Endothelial cell (in vitro differentiated cells): ENCODE results near the gene COL10A1. TPM values are rescaled to one million over a fixed set of nuclear protein-coding genes. Genes with fewer than 3 reads are reported as not detected.

ENCODE experiments used
- DNase-seq: peaks from one replicate; pipeline ENCODE4 v3.0.0; 2021; ENCODE audit warnings: low spot score
- H3K27ac Mint-ChIP-seq: one replicate; pipeline ENCODE4 v1.8.0; 2021; ENCODE audit warnings: mixed read lengths, inconsistent platforms; ENCODE audit not compliant: unreplicated experiment
- H3K27me3 Mint-ChIP-seq: one replicate; pipeline ENCODE4 v1.8.0; 2021; ENCODE audit warnings: mild to moderate bottlenecking, moderate library complexity, mixed read lengths, inconsistent platforms; ENCODE audit not compliant: unreplicated experiment
- H3K36me3 Mint-ChIP-seq: one replicate; pipeline ENCODE4 v1.8.0; 2021; ENCODE audit warnings: mild to moderate bottlenecking, low read depth, mixed read lengths, inconsistent platforms; ENCODE audit not compliant: unreplicated experiment
- H3K4me1 Mint-ChIP-seq: one replicate; pipeline ENCODE4 v1.8.0; 2021; ENCODE audit warnings: mild to moderate bottlenecking, mixed read lengths, inconsistent platforms; ENCODE audit not compliant: unreplicated experiment
- H3K4me3 Mint-ChIP-seq: one replicate; pipeline ENCODE4 v1.8.0; 2021; ENCODE audit warnings: mild to moderate bottlenecking, mixed read lengths, inconsistent platforms; ENCODE audit not compliant: unreplicated experiment
- H3K9me3 Mint-ChIP-seq: one replicate; pipeline ENCODE4 v1.8.0; 2021; ENCODE audit warnings: mixed read lengths, inconsistent platforms; ENCODE audit not compliant: unreplicated experiment
- total RNA-seq: library from RNA; stranded (reverse); fragmentation: NEBNext Ultra II Directional; extraction: Animal tissue kit (Norgen Biotek cat#: 25700); gene quantifications from one replicate; pipeline ENCODE4 v1.2.1, GENCODE V29; 2021; ENCODE audit not compliant: unreplicated experiment
- TF ChIP-seq, protein P1 (sequence below): fragments of 200-600 bp; sonication (generic); IDR thresholded peaks from one replicate; pipeline ENCODE4 v1.5.0; 2021; ENCODE audit warnings: antibody characterized with exemption; ENCODE audit not compliant: unreplicated experiment

The COL10A1 gene
- total RNA-seq, 1 donor from 2014 or later, result not detected

DNA sequence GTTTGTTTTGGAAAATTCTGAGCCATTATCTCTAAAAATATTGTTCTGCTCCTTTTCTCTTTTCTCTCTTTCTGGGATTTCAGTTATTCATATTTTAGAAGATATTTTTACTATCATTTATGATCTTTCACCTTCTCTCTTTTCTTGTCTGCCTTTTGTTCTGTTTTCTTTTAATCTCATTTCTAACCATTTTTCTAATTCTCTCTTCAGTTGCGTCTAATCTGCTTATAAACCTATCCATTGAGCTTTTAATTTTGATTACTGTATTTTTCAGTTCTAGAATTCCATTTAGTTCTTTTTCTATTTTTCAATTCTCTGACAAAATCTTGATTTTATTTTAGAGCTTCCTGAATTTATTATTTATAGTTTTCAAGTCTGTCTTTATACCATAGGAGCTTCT, 42.2 kb upstream of the COL10A1 start:
- TF ChIP-seq, protein P1, sequence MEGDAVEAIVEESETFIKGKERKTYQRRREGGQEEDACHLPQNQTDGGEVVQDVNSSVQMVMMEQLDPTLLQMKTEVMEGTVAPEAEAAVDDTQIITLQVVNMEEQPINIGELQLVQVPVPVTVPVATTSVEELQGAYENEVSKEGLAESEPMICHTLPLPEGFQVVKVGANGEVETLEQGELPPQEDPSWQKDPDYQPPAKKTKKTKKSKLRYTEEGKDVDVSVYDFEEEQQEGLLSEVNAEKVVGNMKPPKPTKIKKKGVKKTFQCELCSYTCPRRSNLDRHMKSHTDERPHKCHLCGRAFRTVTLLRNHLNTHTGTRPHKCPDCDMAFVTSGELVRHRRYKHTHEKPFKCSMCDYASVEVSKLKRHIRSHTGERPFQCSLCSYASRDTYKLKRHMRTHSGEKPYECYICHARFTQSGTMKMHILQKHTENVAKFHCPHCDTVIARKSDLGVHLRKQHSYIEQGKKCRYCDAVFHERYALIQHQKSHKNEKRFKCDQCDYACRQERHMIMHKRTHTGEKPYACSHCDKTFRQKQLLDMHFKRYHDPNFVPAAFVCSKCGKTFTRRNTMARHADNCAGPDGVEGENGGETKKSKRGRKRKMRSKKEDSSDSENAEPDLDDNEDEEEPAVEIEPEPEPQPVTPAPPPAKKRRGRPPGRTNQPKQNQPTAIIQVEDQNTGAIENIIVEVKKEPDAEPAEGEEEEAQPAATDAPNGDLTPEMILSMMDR, result no peak
- no peak overlapping the region for H3K27ac Mint-ChIP-seq
- H3K36me3 Mint-ChIP-seq, result no peaks in the 10 kb centered on the region
- DNase-seq, result no peak
- no peaks in the 10 kb centered on the region for H3K9me3 Mint-ChIP-seq
- no peaks in the 10 kb centered on the region for H3K27me3 Mint-ChIP-seq
- H3K4me1 Mint-ChIP-seq, result no peaks in the 10 kb centered on the region
- H3K4me3 Mint-ChIP-seq, result no peak overlapping the region

DNA sequence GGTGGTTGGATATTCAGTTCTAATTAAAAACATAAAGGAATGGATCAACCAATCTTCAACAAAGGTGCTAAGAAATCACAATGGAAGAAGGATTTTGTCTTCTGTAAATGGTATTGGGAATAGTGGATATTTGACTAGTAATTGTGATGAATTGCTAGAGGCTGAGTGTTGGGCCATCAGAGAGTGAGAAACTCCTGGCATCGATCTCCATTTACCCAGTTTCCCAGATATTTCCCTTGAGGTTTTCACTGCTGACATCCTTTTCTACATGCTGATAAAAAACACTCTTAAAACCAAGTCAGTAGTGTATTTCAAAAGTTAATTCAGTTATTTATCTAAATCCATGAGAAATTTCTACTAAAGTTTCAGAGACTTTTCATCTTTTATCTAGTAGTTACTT, 40.4 kb upstream of the COL10A1 start:
- TF ChIP-seq, protein P1, result no peak
- Mint-ChIP-seq H3K36me3 (no peaks in the 10 kb centered on the region), H3K4me1 (no peaks in the 10 kb centered on the region), H3K9me3 (no peaks in the 10 kb centered on the region), H3K27me3 (no peaks in the 10 kb centered on the region), H3K27ac (no peak overlapping the region), H3K4me3 (no peak overlapping the region)
- DNase-seq, result no peak

DNA sequence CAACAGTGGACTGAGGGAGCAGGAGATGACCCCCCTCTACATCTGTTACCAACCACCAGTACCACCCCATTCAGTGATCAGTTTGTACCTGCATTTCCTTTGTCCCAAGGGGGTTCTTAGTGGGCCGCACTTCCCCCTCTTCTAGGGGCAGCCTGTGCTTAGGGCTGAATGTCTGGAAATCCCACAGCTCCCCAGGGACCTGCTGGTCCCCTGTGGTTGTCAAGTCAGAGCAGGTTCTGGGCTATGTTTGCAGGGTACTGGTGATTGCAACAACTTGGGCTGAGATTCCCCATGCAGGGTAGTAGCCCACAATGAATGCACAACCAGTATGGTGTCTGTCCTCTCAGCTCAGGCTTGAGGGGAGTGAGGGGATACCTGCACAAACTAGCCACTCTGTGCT, 39.7 kb upstream of the COL10A1 start:
- DNase-seq, result no peak
- Mint-ChIP-seq H3K27ac (no peak overlapping the region), H3K27me3 (no peaks in the 10 kb centered on the region), H3K4me1 (no peaks in the 10 kb centered on the region), H3K9me3 (no peaks in the 10 kb centered on the region), H3K36me3 (no peaks in the 10 kb centered on the region), H3K4me3 (no peak overlapping the region)
- TF ChIP-seq, protein P1, result no peak

DNA sequence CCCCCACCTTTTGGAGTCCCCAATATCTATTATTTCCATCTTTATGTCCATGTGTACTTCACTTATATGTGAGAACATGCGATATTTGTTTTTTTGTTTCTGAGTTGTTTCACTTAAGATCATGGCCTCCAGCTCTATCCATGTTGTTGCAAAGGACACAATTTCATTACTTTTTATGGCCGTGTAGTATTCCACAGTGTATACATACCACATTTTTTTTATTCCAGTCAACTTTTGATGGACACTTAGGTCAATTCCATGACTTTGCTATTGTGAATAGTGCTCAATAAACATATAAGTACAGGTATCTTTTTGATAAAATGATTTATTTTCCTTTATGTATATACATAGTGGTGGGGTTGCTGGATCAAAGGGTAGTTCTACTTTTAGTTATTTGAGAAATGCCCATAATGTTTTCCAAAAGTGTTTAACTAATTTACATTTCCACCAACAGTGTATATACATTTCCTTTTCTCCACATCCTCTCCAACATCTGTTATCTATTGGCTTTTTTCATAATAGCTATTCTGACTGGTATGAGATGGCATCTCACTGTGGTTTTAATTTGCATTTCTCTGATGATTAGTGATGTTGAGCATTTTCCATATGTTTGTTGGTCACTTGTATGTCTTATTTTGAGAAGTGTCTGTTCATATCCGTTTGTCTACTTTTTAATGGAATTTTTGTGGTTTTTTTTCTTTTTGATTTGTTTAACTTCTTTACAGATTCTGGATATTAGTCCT, 34.0 kb upstream of the COL10A1 start:
- no peaks in the 10 kb centered on the region for H3K4me1 Mint-ChIP-seq
- no peaks in the 10 kb centered on the region for H3K9me3 Mint-ChIP-seq
- H3K27me3 Mint-ChIP-seq, result no peaks in the 10 kb centered on the region
- TF ChIP-seq, protein P1, result no peak
- no peak for DNase-seq
- no peaks in the 10 kb centered on the region for H3K36me3 Mint-ChIP-seq
- H3K27ac Mint-ChIP-seq, result no peak overlapping the region
- no peak overlapping the region for H3K4me3 Mint-ChIP-seq

DNA sequence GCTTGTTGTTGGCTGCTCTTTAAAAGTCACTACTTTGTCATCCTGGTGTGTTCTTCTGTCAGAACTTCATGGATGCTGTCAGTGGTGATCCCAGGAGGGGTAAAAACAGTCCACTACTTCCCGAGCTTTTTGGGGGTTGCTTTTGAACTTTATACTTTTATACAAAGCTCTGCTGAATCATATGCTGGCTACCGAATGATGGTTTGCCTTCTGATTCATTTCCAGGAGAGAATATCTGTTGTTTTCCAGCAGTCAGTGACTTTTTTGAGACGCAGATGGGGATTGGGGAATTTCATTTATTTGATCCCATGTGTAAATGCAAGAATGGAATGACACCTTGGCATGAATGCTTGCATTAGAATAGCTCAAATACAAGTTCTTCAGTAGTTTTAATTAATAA, 32.7 kb upstream of the COL10A1 start:
- TF ChIP-seq, protein P1, result no peak
- Mint-ChIP-seq H3K9me3 (no peaks in the 10 kb centered on the region), H3K27ac (no peak overlapping the region), H3K36me3 (no peaks in the 10 kb centered on the region), H3K4me1 (no peaks in the 10 kb centered on the region), H3K27me3 (no peaks in the 10 kb centered on the region), H3K4me3 (no peak overlapping the region)
- no peak for DNase-seq
